K562 (cell line): ENCODE data around the gene ITGA1. TPM values are rescaled to one million over a fixed set of nuclear protein-coding genes. Genes with fewer than 3 reads are reported as not detected.

ENCODE experiments used
- ATAC-seq: fragments of 200-7000 bp; cut with Tn5 transposase; 3 replicates; pipeline ENCODE4 v1.9.1; 2020; ENCODE audit warnings: moderate library complexity
- BruUV-seq: library from RNA; stranded (reverse); fragments of 400-500 nt; replicated peaks from 2 replicates; lab custom pipeline; 2021; lab: Mats Ljungman, UMichigan
- CTCF ChIA-PET: fragments of 300-600 bp; formaldehyde crosslinking; extraction: SDS; loops from one replicate; lab custom pipeline; 2021; ENCODE audit warnings: low intra/inter-chr PET ratio; lab: Yijun Ruan, JAX
- POLR2A ChIA-PET: fragments of 300-600, 350-650 bp; sonication (Branson Sonifier 250); formaldehyde crosslinking; extraction: SDS; loops from one replicate; lab custom pipeline; 2021; ENCODE audit warnings: antibody characterized with exemption, inconsistent platforms; lab: Yijun Ruan, JAX
- DNase-seq, 4 experiments: peaks; one replicate each; pipeline versions ENCODE4 v3.0.0 to v3.0.0-alpha.2; 2011 to 2018; ENCODE audit warnings: low spot score in 3 of 4, mixed read lengths in 3 of 4; ENCODE audit errors: extremely low read depth in 1 of 4
- FAIRE-seq: peaks from 2 replicates; lab custom pipeline; 2011; peaks lifted over from hg19 to GRCh38; lab: Jason Lieb, UNC
- H2AFZ ChIP-seq: 2 replicates; pipeline ENCODE4 v1.6.0; 2011; ENCODE audit warnings: low read depth, low read length, control low read depth, inconsistent platforms
- H3K27ac ChIP-seq: fragments of 200-600 bp; 3 replicates; pipeline ENCODE4 v1.8.0; 2011; ENCODE audit warnings: low read depth, mild to moderate bottlenecking, control low read depth, inconsistent platforms, low read length, moderate library complexity, mixed read lengths; ENCODE audit errors: extremely low read depth
- H3K27me3 ChIP-seq, 2 experiments: fragments of 300-600 bp in 1 of 2; 2 replicates in 1 of 2; 3 replicates in 1 of 2; pipeline versions ENCODE4 v1.6.0 to v1.8.0; 2011; ENCODE audit warnings: inconsistent platforms in 2 of 2, low read length in 2 of 2, mild to moderate bottlenecking in 1 of 2, mixed read lengths in 1 of 2, moderate library complexity in 1 of 2; ENCODE audit not compliant: control insufficient read depth in 2 of 2, insufficient read depth in 2 of 2
- H3K36me3 ChIP-seq: fragments of 300-600 bp; 3 replicates; pipeline ENCODE4 v1.8.0; 2011; ENCODE audit warnings: mild to moderate bottlenecking, low read length, inconsistent platforms; ENCODE audit not compliant: control insufficient read depth, insufficient read depth
- H3K4me1 ChIP-seq, 2 experiments: fragments of 200-600 bp in 1 of 2; replicated peaks in 1 of 2; 2 replicates in 1 of 2; 3 replicates in 1 of 2; pipeline versions ENCODE4 v1.5.1 to v1.8.0; 2011; ENCODE audit warnings: inconsistent platforms in 2 of 2, low read length in 2 of 2, mild to moderate bottlenecking in 1 of 2, mixed read lengths in 1 of 2, moderate library complexity in 1 of 2; ENCODE audit not compliant: control insufficient read depth in 2 of 2, insufficient read depth in 2 of 2
- H3K4me2 ChIP-seq: 2 replicates; pipeline ENCODE4 v1.6.1; 2011; ENCODE audit warnings: low read length, control low read depth, inconsistent platforms, mixed read lengths; ENCODE audit not compliant: insufficient read depth
- H3K4me3 ChIP-seq: fragments of 200-600 bp; sonication (generic), shearing (Covaris generic); 2 replicates; pipeline ENCODE4 v1.5.1; 2016; ENCODE audit warnings: control low read depth, inconsistent platforms
- H3K79me2 ChIP-seq: fragments of 200-600 bp; 3 replicates; pipeline ENCODE4 v1.8.0; 2011; ENCODE audit warnings: low read length, inconsistent platforms; ENCODE audit not compliant: control insufficient read depth, insufficient read depth
- H3K9ac ChIP-seq, 2 experiments: 2 replicates each; pipeline versions ENCODE4 v1.6.0 to v1.6.1; 2011; ENCODE audit warnings: low read depth in 2 of 2, low read length in 2 of 2, control low read depth in 1 of 2, inconsistent platforms in 1 of 2, mild to moderate bottlenecking in 1 of 2, mixed read lengths in 1 of 2; ENCODE audit not compliant: insufficient read depth in 1 of 2
- H3K9me1 ChIP-seq: one replicate; pipeline ENCODE4 v1.6.0; 2011; ENCODE audit warnings: inconsistent platforms, mild to moderate bottlenecking, low read length, moderate library complexity; ENCODE audit not compliant: control insufficient read depth, insufficient read depth
- H3K9me3 ChIP-seq: replicated peaks from 2 replicates; pipeline ENCODE4 v1.5.1; 2011; ENCODE audit warnings: low read depth, low read length, inconsistent platforms; ENCODE audit not compliant: control insufficient read depth, insufficient read depth
- H4K20me1 ChIP-seq: replicated peaks from 2 replicates; pipeline ENCODE4 v1.6.1; 2011; ENCODE audit warnings: low read length, inconsistent platforms, mixed read lengths; ENCODE audit not compliant: control insufficient read depth, insufficient read depth
- FUS ChIP-seq: fragments of 200-400 bp; formaldehyde crosslinking; optimal IDR thresholded peaks from 2 replicates; pipeline ENCODE3; 2017; ENCODE audit warnings: low read depth, low read length
- MYNN ChIP-seq, 2 experiments: sonication (generic); formaldehyde crosslinking in 1 of 2; IDR thresholded peaks; 2 replicates each; pipeline versions ENCODE4 v1.5.0 to v1.6.1; 2016 to 2020; ENCODE audit warnings: antibody characterized with exemption in 1 of 2, missing genetic modification reagents in 1 of 2
- NR1H2 ChIP-seq: sonication (generic); formaldehyde crosslinking; IDR thresholded peaks from 2 replicates; pipeline ENCODE4 v1.4.0; 2020; ENCODE audit warnings: mild to moderate bottlenecking, missing genetic modification reagents
- PCBP1 ChIP-seq: fragments of 200-400 bp; formaldehyde crosslinking; IDR thresholded peaks from 2 replicates; pipeline ENCODE4 v1.6.1; 2018; ENCODE audit warnings: mild to moderate bottlenecking, low read depth, low read length; ENCODE audit not compliant: poor library complexity, severe bottlenecking
- ZNF75A ChIP-seq: fragments of 450-650 bp; formaldehyde crosslinking; IDR thresholded peaks from 2 replicates; pipeline ENCODE4 v1.4.0; 2020; ENCODE audit warnings: mild to moderate bottlenecking
- ZNF77 ChIP-seq: fragments of 250-450 bp; sonication (Bioruptor Pico); IDR thresholded peaks from 2 replicates; pipeline ENCODE4 v1.5.0; 2020
- ZZZ3 ChIP-seq: fragments of 450-650 bp; IDR thresholded peaks from 2 replicates; pipeline ENCODE4 v1.6.1; 2016; ENCODE audit warnings: antibody characterized with exemption, mild to moderate bottlenecking, moderate library complexity
- WGBS: fragments of 100-300 bp; shearing (Covaris generic); methylation state at CpG from one replicate; pipeline ENCODE4 v1.1.6; 2016; ENCODE audit warnings: low coverage, mixed read lengths; ENCODE audit not compliant: insufficient coverage; ENCODE audit errors: missing lambda C conversion rate; 5-methylcytosine and 5-hydroxymethylcytosine counted together
- in situ Hi-C: fragments of 300-500 bp; cut with MboI; formaldehyde crosslinking; loops from 4 replicates; pipeline ENCODE4 v1.15.0; 2018; ENCODE audit warnings: inconsistent platforms, mixed read lengths
- intact Hi-C: fragments of 100-400 bp; cut with micrococcal nuclease; formaldehyde crosslinking; loops from 2 replicates; pipeline ENCODE4 v1.14.2; 2022
- polyA plus RNA-seq, 8 experiments: library from polyadenylated mRNA; depleted of rRNA in 4 of 8; stranded (reverse) in 5 of 8; unstranded in 3 of 8; fragments of >200 nt; fragmentation: Nextera tagmentation in 2 of 8; fragmentation: Illumina TruSeq in 1 of 8; extraction: Ambion mirVana in 2 of 8; extraction: Trizol in 1 of 8; gene quantifications; 2 replicates each; pipeline versions ENCODE4 v1.2.1 to v1.2.3, GENCODE V29; 2011 to 2014; ENCODE audit warnings: inconsistent platforms in 1 of 8, missing spikeins in 1 of 8
- total RNA-seq, 7 experiments: library from RNA; depleted of rRNA in 6 of 7; stranded (reverse); fragments of >200 nt in 6 of 7; fragmentation: Illumina TruSeq in 2 of 7; extraction: Trizol in 2 of 7; gene quantifications; 2 replicates each; pipeline versions ENCODE4 v1.2.1 to v1.2.3, GENCODE V29; 2011 to 2021; ENCODE audit warnings: low replicate concordance in 1 of 7
- TF ChIP-seq, protein P1 (sequence below): fragments of 250-450 bp; sonication (Bioruptor Pico); IDR thresholded peaks from 2 replicates; pipeline ENCODE4 v1.8.0; 2021; ENCODE audit warnings: mild to moderate bottlenecking, moderate library complexity

ITGA1 gene
- total and polyA plus RNA-seq, 9 of the 15 experiments (the other 6 are each of a cell fraction or from before 2014, with no cell fraction given) = 0.04 to 0.22 TPM; not detected in 7

DNA sequence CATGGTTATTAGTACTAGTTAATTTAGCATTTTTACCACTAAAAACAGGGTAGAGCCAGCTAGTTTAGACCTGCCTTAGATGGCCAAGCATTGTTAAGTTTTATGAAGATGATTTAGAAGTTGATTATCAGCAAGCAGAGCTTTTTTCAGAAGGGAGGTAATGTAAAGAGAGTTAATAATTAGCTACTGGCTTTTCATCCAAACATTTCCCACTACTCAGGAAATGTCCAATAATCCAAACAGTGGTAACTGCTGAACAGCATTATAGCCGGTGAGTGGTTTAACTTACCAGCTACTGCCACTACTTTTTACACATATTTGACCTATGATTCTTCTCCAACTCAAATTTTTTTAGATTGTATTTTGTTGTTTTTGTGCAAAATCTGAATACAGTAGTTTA lies 1.7 kb downstream of the ITGA1 start:
- peaks cover 0 to 10% of the 10 kb centered on the region in 2 experiments; a peak in 2 of 5 replicates for H3K27me3 ChIP-seq
- H3K4me2 ChIP-seq = no peak overlapping the region
- no peak overlapping the region for H3K27ac ChIP-seq
- TF ChIP-seq PCBP1 (no peak), ZNF75A (no peak), ZNF77 (no peak), NR1H2 (CRISPR knock-in tag) (no peak), FUS (no peak), MYNN (IDR thresholded peaks at IDR 0.05) (no peak), MYNN (CRISPR knock-in tag; IDR thresholded peaks at IDR 0.05) (no peak), ZZZ3 (no peak)
- TF ChIP-seq, protein P1, sequence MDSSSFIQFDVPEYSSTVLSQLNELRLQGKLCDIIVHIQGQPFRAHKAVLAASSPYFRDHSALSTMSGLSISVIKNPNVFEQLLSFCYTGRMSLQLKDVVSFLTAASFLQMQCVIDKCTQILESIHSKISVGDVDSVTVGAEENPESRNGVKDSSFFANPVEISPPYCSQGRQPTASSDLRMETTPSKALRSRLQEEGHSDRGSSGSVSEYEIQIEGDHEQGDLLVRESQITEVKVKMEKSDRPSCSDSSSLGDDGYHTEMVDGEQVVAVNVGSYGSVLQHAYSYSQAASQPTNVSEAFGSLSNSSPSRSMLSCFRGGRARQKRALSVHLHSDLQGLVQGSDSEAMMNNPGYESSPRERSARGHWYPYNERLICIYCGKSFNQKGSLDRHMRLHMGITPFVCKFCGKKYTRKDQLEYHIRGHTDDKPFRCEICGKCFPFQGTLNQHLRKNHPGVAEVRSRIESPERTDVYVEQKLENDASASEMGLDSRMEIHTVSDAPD (CRISPR knock-in tag) = no peak
- no peaks in the 10 kb centered on the region for H4K20me1 ChIP-seq
- no peaks in the 10 kb centered on the region for H3K9me1 ChIP-seq
- BruUV-seq = no TSS peak
- H3K36me3 ChIP-seq = no peaks in the 10 kb centered on the region
- ChIA-PET POLR2A (interaction anchor here (1.4 kb wide), 1 partner anchor 10 kb away, joined by 4 read pairs; no protein-coding TSS in a partner anchor), CTCF (no interaction called here)
- H3K9me3 ChIP-seq = no peaks in the 10 kb centered on the region
- in situ Hi-C loops (no loop called here), intact Hi-C loops (no loop called here)
- FAIRE-seq (no peak), ATAC-seq (no peak), DNase-seq (no peak)
- no peak overlapping the region for H3K4me3 ChIP-seq
- H3K79me2 ChIP-seq = no peaks in the 10 kb centered on the region
- no peak overlapping the region for H2AFZ ChIP-seq
- WGBS = 21% methylated on average over 1 of the region's 1 CpG
- H3K4me1 ChIP-seq = peaks cover 0 to 9% of the 10 kb centered on the region in 2 experiments; a peak in 2 of 5 replicates
- no peak overlapping the region for H3K9ac ChIP-seq
